H1 (cell line): Measurements from ENCODE around the gene MMP17. TPM values are rescaled to one million over a fixed set of nuclear protein-coding genes. Genes with fewer than 3 reads are reported as not detected.

Source experiments
- CTCF ChIA-PET: fragments of 300-600 bp; sonication (Branson Sonifier 250); formaldehyde crosslinking; loops from one replicate; lab custom pipeline; 2021; ENCODE audit not compliant: partially characterized antibody; lab: Charles Lee
- POLR2A ChIA-PET: fragments of 300-600 bp; sonication (Branson Sonifier 250); formaldehyde crosslinking; loops from one replicate; lab custom pipeline; 2021; ENCODE audit warnings: inconsistent platforms; ENCODE audit not compliant: partially characterized antibody; lab: Charles Lee
- DNase-seq, 2 experiments: peaks; one replicate each; pipeline versions ENCODE4 v3.0.0 to v3.0.0-alpha.2; 2010 to 2022; ENCODE audit warnings: low spot score in 2 of 2, low read depth in 1 of 2, mixed read lengths in 1 of 2
- FAIRE-seq: peaks from 2 replicates; lab custom pipeline; 2011; peaks lifted over from hg19 to GRCh38; lab: Jason Lieb, UNC
- H2AFZ ChIP-seq: 2 replicates; pipeline ENCODE4 v1.8.1; 2012; ENCODE audit warnings: low read length, inconsistent platforms
- H2AK5ac ChIP-seq: 2 replicates; pipeline ENCODE4 v1.6.1; 2013; ENCODE audit warnings: low read depth, low read length
- H2BK120ac ChIP-seq: replicated peaks from 2 replicates; pipeline ENCODE3; 2013; ENCODE audit warnings: low read depth, low read length, inconsistent platforms
- H2BK12ac ChIP-seq: 2 replicates; pipeline ENCODE4 v1.6.1; 2013; ENCODE audit warnings: low read depth, low read length
- H2BK15ac ChIP-seq: 2 replicates; pipeline ENCODE4 v1.6.1; 2013; ENCODE audit warnings: low read length
- H2BK20ac ChIP-seq: 2 replicates; pipeline ENCODE4 v1.6.1; 2013; ENCODE audit warnings: low read length
- H2BK5ac ChIP-seq: 2 replicates; pipeline ENCODE4 v1.6.1; 2013; ENCODE audit warnings: low read depth, low read length
- H3K14ac ChIP-seq: 2 replicates; pipeline ENCODE4 v1.6.1; 2013; ENCODE audit warnings: inconsistent platforms; ENCODE audit not compliant: insufficient read length
- H3K18ac ChIP-seq: 2 replicates; pipeline ENCODE4 v1.6.1; 2013; ENCODE audit warnings: low read length; ENCODE audit errors: extremely low read depth
- H3K23ac ChIP-seq: 2 replicates; pipeline ENCODE4 v1.6.1; 2013; ENCODE audit warnings: inconsistent platforms; ENCODE audit not compliant: insufficient read length
- H3K23me2 ChIP-seq: 2 replicates; pipeline ENCODE4 v1.6.1; 2013; ENCODE audit warnings: low read depth, low read length
- H3K27ac ChIP-seq: 2 replicates; pipeline ENCODE4 v1.6.1; 2011; ENCODE audit warnings: low read depth, low read length, inconsistent platforms
- H3K27me3 ChIP-seq, 4 experiments: replicated peaks in 1 of 4; 1 replicate in 1 of 4; 2 replicates in 3 of 4; pipeline versions ENCODE4 v1.6.1 to v1.8.1; 2011 to 2013; ENCODE audit warnings: low read length in 3 of 4, mild to moderate bottlenecking in 3 of 4, inconsistent platforms in 2 of 4, mixed read lengths in 2 of 4, moderate library complexity in 1 of 4; ENCODE audit not compliant: control insufficient read depth in 3 of 4, insufficient read depth in 3 of 4; ENCODE audit errors: extremely low read depth in 1 of 4
- H3K36me3 ChIP-seq, 4 experiments: 2 replicates each; pipeline versions ENCODE4 v1.6.1 to v1.8.1; 2011 to 2013; ENCODE audit warnings: mild to moderate bottlenecking in 4 of 4, low read length in 3 of 4, moderate library complexity in 2 of 4, control low read depth in 1 of 4, inconsistent platforms in 1 of 4; ENCODE audit not compliant: insufficient read depth in 4 of 4, control insufficient read depth in 2 of 4
- H3K4ac ChIP-seq: replicated peaks from 2 replicates; pipeline ENCODE3; 2013; ENCODE audit warnings: low read length, low read depth, mixed read lengths, inconsistent platforms; ENCODE audit not compliant: insufficient read length
- H3K4me1 ChIP-seq, 4 experiments: replicated peaks in 1 of 4; 1 replicate in 1 of 4; 2 replicates in 3 of 4; pipeline versions ENCODE4 v1.6.1 to v1.8.1; 2011 to 2013; ENCODE audit warnings: low read length in 3 of 4, inconsistent platforms in 2 of 4, mixed read lengths in 1 of 4; ENCODE audit not compliant: insufficient read depth in 4 of 4, control insufficient read depth in 3 of 4
- H3K4me2 ChIP-seq, 2 experiments: 2 replicates each; pipeline versions ENCODE4 v1.6.1 to v1.8.1; 2011 to 2013; ENCODE audit warnings: low read depth in 2 of 2, low read length in 2 of 2, control low read depth in 1 of 2, inconsistent platforms in 1 of 2, mild to moderate bottlenecking in 1 of 2; ENCODE audit not compliant: insufficient read depth in 1 of 2
- H3K4me3 ChIP-seq, 4 experiments: fragments of 200-600, 300-600 bp in 1 of 4; sonication (generic), shearing (Covaris generic), sonication (Bioruptor Twin) in 1 of 4; 2 replicates each; pipeline versions ENCODE4 v1.5.1 to v1.8.1; 2011 to 2016; ENCODE audit warnings: low read length in 4 of 4, low read depth in 3 of 4, control low read depth in 2 of 4, inconsistent platforms in 2 of 4, mild to moderate bottlenecking in 2 of 4, mixed read lengths in 1 of 4, moderate library complexity in 1 of 4; ENCODE audit not compliant: insufficient read depth in 2 of 4; ENCODE audit errors: extremely low read depth in 1 of 4
- H3K56ac ChIP-seq: replicated peaks from 2 replicates; pipeline ENCODE3; 2013; ENCODE audit warnings: low read depth, mild to moderate bottlenecking, mixed read lengths, low read length, inconsistent platforms; ENCODE audit not compliant: insufficient read length
- H3K79me1 ChIP-seq: 2 replicates; pipeline ENCODE4 v1.6.1; 2013; ENCODE audit warnings: low read depth, low read length, control low read depth
- H3K79me2 ChIP-seq, 2 experiments: 2 replicates each; pipeline versions ENCODE4 v1.6.1 to v1.8.1; 2012 to 2013; ENCODE audit warnings: low read length in 2 of 2, mild to moderate bottlenecking in 2 of 2, inconsistent platforms in 1 of 2; ENCODE audit not compliant: insufficient read depth in 2 of 2, control insufficient read depth in 1 of 2
- H3K9ac ChIP-seq, 4 experiments: replicated peaks in 1 of 4; 1 replicate in 1 of 4; 2 replicates in 3 of 4; pipeline versions ENCODE4 v1.6.1 to v1.8.1; 2011 to 2013; ENCODE audit warnings: low read depth in 3 of 4, low read length in 3 of 4, control low read depth in 2 of 4, mild to moderate bottlenecking in 2 of 4, moderate library complexity in 2 of 4, inconsistent platforms in 1 of 4; ENCODE audit errors: extremely low read depth in 1 of 4
- H3K9me3 ChIP-seq, 2 experiments: 2 replicates each; pipeline versions ENCODE4 v1.6.1 to v1.8.1; 2012 to 2013; ENCODE audit warnings: mild to moderate bottlenecking in 2 of 2, moderate library complexity in 2 of 2, control low read depth in 1 of 2, inconsistent platforms in 1 of 2, low read depth in 1 of 2, low read length in 1 of 2, mixed read lengths in 1 of 2; ENCODE audit not compliant: insufficient read depth in 2 of 2
- H4K20me1 ChIP-seq, 2 experiments: replicated peaks in 1 of 2; 2 replicates each; pipeline versions ENCODE3 to v1.8.1; 2011 to 2013; ENCODE audit warnings: inconsistent platforms in 2 of 2, low read length in 2 of 2, mild to moderate bottlenecking in 1 of 2; ENCODE audit not compliant: insufficient read depth in 2 of 2, control insufficient read depth in 1 of 2
- H4K5ac ChIP-seq: 2 replicates; pipeline ENCODE4 v1.6.1; 2013; ENCODE audit warnings: low read length, low read depth, mixed read lengths, inconsistent platforms; ENCODE audit not compliant: insufficient read length
- H4K8ac ChIP-seq: 2 replicates; pipeline ENCODE4 v1.8.0; 2013; ENCODE audit warnings: mild to moderate bottlenecking, moderate library complexity, low read length, inconsistent platforms; ENCODE audit not compliant: insufficient read depth; ENCODE audit errors: extremely low read depth
- H4K91ac ChIP-seq: replicated peaks from 2 replicates; pipeline ENCODE3; 2013; ENCODE audit warnings: low read length, mixed read lengths, inconsistent platforms; ENCODE audit not compliant: insufficient read length
- BCL11A ChIP-seq, 2 experiments: IDR thresholded peaks; one replicate each; pipeline ENCODE4 v1.6.1; 2011; ENCODE audit warnings: low read depth in 2 of 2, low read length in 2 of 2, mild to moderate bottlenecking in 2 of 2
- CBX8 ChIP-seq: fragments of 300-800, 300-1000 bp; sonication (generic); IDR thresholded peaks from 2 replicates; pipeline ENCODE4 v1.7.1; 2016; ENCODE audit warnings: low read depth, low read length, borderline replicate concordance
- CHD1 ChIP-seq: IDR thresholded peaks from 2 replicates; pipeline ENCODE4 v1.6.1; 2012; ENCODE audit warnings: low read depth, low read length, improper control_type of control experiment
- CREB1 ChIP-seq: IDR thresholded peaks from 2 replicates; pipeline ENCODE4 v1.6.1; 2012; ENCODE audit warnings: inconsistent platforms
- CTCF ChIP-seq, 3 experiments: IDR thresholded peaks; 1 replicate in 2 of 3; 2 replicates in 1 of 3; pipeline versions ENCODE4 v1.5.1 to v1.6.1; 2011; ENCODE audit warnings: low read length in 3 of 3, mild to moderate bottlenecking in 3 of 3, inconsistent platforms in 2 of 3, low read depth in 1 of 3, moderate library complexity in 1 of 3; ENCODE audit not compliant: insufficient read depth in 1 of 3; ENCODE audit errors: control extremely low read depth in 1 of 3
- FOSL1 ChIP-seq: IDR thresholded peaks from 2 replicates; pipeline ENCODE4 v1.6.1; 2011; ENCODE audit warnings: mild to moderate bottlenecking, low read depth, low read length, moderate library complexity; ENCODE audit not compliant: insufficient read depth
- GTF2F1 ChIP-seq: IDR thresholded peaks from 2 replicates; pipeline ENCODE4 v1.6.1; 2012; ENCODE audit warnings: low read depth, low read length, improper control_type of control experiment, borderline replicate concordance
- KDM4A ChIP-seq: IDR thresholded peaks from one replicate; pipeline ENCODE4 v1.7.1; 2012; ENCODE audit warnings: low read depth, mild to moderate bottlenecking, moderate library complexity, low read length, inconsistent platforms; ENCODE audit not compliant: severe bottlenecking
- MAFK ChIP-seq: IDR thresholded peaks from 2 replicates; pipeline ENCODE4 v1.6.1; 2012; ENCODE audit warnings: low read depth, mild to moderate bottlenecking, improper control_type of control experiment, low read length
- SIN3A ChIP-seq, 2 experiments: IDR thresholded peaks in 1 of 2; conservative IDR thresholded peaks in 1 of 2; 2 replicates each; pipeline ENCODE4 v1.6.1; 2011 to 2012; ENCODE audit warnings: low read length in 2 of 2, improper control_type of control experiment in 1 of 2, low read depth in 1 of 2, mild to moderate bottlenecking in 1 of 2
- SRF ChIP-seq: IDR thresholded peaks from 2 replicates; pipeline ENCODE4 v1.6.1; 2011; ENCODE audit warnings: mild to moderate bottlenecking, low read depth, low read length, moderate library complexity
- YY1 ChIP-seq: IDR thresholded peaks from 2 replicates; pipeline ENCODE4 v1.6.1; 2011; ENCODE audit warnings: low read depth, mild to moderate bottlenecking, low read length
- WGBS, 2 experiments: shearing (Covaris generic) in 1 of 2; methylation state at CpG; one replicate each; pipeline versions ENCODE4 v1.1.6 to v1.1.7; 2013 to 2015; ENCODE audit warnings: low lambda C conversion rate in 2 of 2, mixed read lengths in 2 of 2, inconsistent platforms in 1 of 2, low coverage in 1 of 2, missing lambda C conversion rate in 1 of 2; ENCODE audit not compliant: insufficient replicate concordance in 2 of 2, insufficient coverage in 1 of 2, insufficient read length in 1 of 2; ENCODE audit errors: extremely low coverage in 1 of 2, missing lambda C conversion rate in 1 of 2; 5-methylcytosine and 5-hydroxymethylcytosine counted together
- polyA plus RNA-seq, 7 experiments: library from polyadenylated mRNA; depleted of rRNA in 3 of 7; stranded (reverse) in 5 of 7; unstranded in 2 of 7; fragments of >200 nt in 5 of 7; fragments of 200-250 nt in 2 of 7; gene quantifications; 1 replicate in 5 of 7; 2 replicates in 1 of 7; 4 replicates in 1 of 7; pipeline versions ENCODE4 v1.2.1 to v1.2.3, GENCODE V29; 2011 to 2013; ENCODE audit warnings: missing spikeins in 2 of 7, mixed read lengths in 2 of 7
- total RNA-seq: library from RNA; stranded (reverse); fragmentation: NEBNext Ultra II Directional; extraction: Animal tissue kit (Norgen Biotek cat#: 25700); gene quantifications from 2 replicates; pipeline ENCODE4 v1.2.1, GENCODE V29; 2021

MMP17 gene
- total and polyA plus RNA-seq, 2 of the 8 experiments (the other 6 are each of a cell fraction or from before 2014, with no cell fraction given): 41.3 to 53.8 TPM

DNA sequence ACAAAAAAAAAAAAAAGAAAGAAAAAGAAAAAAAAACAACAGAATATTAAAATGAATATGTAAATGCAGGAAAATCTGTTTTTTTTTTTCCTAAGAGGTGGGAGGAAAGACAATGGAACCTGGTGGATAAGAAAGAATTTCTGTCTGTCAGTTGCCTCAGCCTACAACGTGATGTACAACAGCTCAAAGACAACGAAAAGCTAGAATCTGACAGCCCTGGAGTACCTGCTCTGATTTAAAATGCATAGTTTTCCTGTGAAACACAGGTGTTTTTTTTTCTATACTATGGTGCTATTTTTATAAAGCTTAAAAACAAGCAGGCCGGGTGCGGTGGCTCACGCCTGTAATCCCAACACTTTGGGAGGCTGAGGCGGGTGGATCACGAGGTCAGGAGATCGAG lies 36.3 kb downstream of the MMP17 start:
- Histone ChIP-seq H3K4me1 (peaks cover 0 to 19% (median 15%) of the 10 kb centered on the region in 4 experiments; a peak in 6 of 7 replicates), H3K4me3 (no peak overlapping the region), H3K36me3 (no peaks in the 10 kb centered on the region), H2BK12ac (no peak overlapping the region), H3K27me3 (no peaks in the 10 kb centered on the region), H3K79me1 (no peaks in the 10 kb centered on the region), H2BK20ac (no peak overlapping the region), H4K91ac (no peak overlapping the region), H2BK120ac (no peak overlapping the region), H3K27ac (no peak overlapping the region), H2BK15ac (no peak overlapping the region), H3K56ac (no peak overlapping the region), H3K79me2 (no peaks in the 10 kb centered on the region), H3K9ac (no peak overlapping the region), H3K9me3 (no peaks in the 10 kb centered on the region), H3K18ac (no peak overlapping the region), H3K4me2 (no peak overlapping the region), H4K8ac (no peak overlapping the region), H2AK5ac (no peak overlapping the region), H4K5ac (no peak overlapping the region), H4K20me1 (no peaks in the 10 kb centered on the region), H2AFZ (no peak overlapping the region), H3K23me2 (no peaks in the 10 kb centered on the region), H3K23ac (no peak overlapping the region), H3K14ac (no peak overlapping the region), H2BK5ac (no peak overlapping the region), H3K4ac (no peak overlapping the region)
- FAIRE-seq: no peak
- POLR2A ChIA-PET: interaction anchor here (0.7 to 3.3 kb wide), 3 partner anchors 10 to 65 kb away, joined by 3 to 22 read pairs (median 6); partner anchors contain the start of gene PUS1
- no peak for DNase-seq
- CTCF ChIA-PET: interaction anchor here (1.2 to 1.7 kb wide), 3 partner anchors 11 to 60 kb away, joined by 4 to 6 read pairs (median 4); no protein-coding TSS in a partner anchor
- TF ChIP-seq YY1: no peak
- no peak for TF ChIP-seq CTCF (IDR thresholded peaks at IDR 0.05; ENCODE audit: control extremely low read depth in 1 of 3, insufficient read depth in 1 of 3, low read depth in 1 of 3, low read length in 3 of 3)
- no peak for TF ChIP-seq SRF
- TF ChIP-seq KDM4A: no peak
- no peak for TF ChIP-seq MAFK
- TF ChIP-seq CHD1: no peak
- no peak for TF ChIP-seq CREB1
- TF ChIP-seq BCL11A (IDR thresholded peaks at IDR 0.05; ENCODE audit: low read depth in 2 of 2, low read length in 2 of 2): no peak
- TF ChIP-seq SIN3A (conservative IDR thresholded peaks at IDR 0.05 in 1 of 2, IDR thresholded peaks at IDR 0.05 in 1 of 2; ENCODE audit: low read depth in 1 of 2, low read length in 2 of 2): no peak
- TF ChIP-seq GTF2F1: no peak
- TF ChIP-seq CBX8: no peak
- TF ChIP-seq FOSL1: no peak
- WGBS, 2 experiments: 92% methylated on average over 8 of the region's 8 CpGs; no CpG with 5 or more reads in 1 of the 2 experiments
